NCI-H524 (cell line): ENCODE measurements around the gene MAGEB17.

ENCODE experiments used
- DNase-seq, 2 experiments: peaks; one replicate each; lab custom pipeline; 2025; lab: John Stamatoyannopoulos, UW

The MAGEB17 gene

DNA sequence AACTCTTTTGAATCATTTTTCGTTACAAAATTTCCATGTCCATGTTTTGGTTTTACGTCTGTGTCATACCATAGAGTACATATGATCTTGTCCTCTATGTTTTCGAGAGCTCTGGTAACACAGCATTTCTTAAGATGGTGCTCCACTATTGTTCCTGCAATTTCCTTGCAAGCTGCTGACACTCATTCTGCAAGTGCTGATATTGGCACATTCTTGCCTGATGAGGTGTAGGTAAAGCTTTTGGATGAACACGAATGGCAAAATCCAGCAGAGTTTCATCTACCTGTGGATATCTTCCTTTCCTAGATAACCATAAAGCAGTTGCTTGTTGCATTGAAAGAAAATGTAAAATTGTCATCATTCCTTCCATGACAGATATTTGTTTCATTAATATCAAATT lies 41.3 kb downstream of the MAGEB17 start:
- DNase-seq: no peak

DNA sequence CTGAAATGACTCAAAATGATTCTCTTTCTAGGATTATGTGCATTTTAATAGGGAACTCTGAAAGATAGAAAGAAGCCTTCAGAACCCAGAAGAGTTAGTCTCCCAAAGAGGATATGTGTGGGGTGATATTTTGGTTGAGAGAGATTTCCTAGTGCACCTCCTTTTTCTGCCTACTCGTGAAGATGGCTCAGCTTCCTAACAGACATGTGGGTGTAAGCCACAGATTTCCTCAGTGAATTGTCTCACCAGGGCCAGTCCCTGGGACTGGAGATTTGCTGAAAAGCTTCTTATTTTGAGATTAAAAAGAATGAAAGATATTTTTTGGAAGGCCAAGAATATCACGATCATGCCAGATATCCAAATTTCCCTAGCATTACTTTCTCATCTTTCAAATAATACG lies 42.8 kb downstream of the MAGEB17 start:
- no peak for DNase-seq

GRCh38 chrX:16212024-16212423 lies 44.7 kb downstream of the MAGEB17 start:
- no peak for DNase-seq

- peak in 1 of 2 experiments; percentile 28 for DNase-seq
These were observed 45.2 kb downstream of the MAGEB17 start for GRCh38 chrX:16212436-16212835.

- no peak for DNase-seq
These were observed 46.7 kb downstream of the MAGEB17 start for GRCh38 chrX:16213961-16214360.

GRCh38 chrX:16215660-16216059 lies 48.4 kb downstream of the MAGEB17 start:
- DNase-seq: no peak
